GOT3 (cell line): Measurements from ENCODE around the gene FAM222A.

Experiments
- DNase-seq: peaks from one replicate; lab custom pipeline; 2025; ENCODE audit warnings: mixed read lengths; lab: John Stamatoyannopoulos, UW

The FAM222A gene

GRCh38 chr12:109800536-109800935 lies 86.9 kb downstream of the FAM222A start:
- no peak for DNase-seq

- DNase-seq = no peak
Measured at GRCh38 chr12:109802828-109803227, 89.2 kb downstream of the FAM222A start.

DNA sequence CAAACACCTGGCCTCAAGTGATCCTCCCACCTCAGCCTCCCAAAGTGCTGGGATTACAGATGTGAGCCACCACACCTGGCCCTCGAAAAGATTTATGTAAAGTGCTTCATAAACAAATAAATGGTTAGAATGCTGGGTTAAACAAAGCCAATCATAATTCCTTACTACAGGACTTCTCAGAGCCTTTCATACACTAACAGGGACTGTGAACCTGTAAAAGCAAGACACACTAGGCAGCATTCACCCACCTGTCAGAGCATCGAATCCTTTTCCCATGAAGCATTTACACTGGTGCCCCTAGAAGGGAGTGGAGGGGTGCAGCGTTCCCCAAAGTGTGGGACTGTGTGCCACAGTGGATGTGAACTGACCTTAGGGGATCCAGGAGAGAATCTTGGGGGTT lies 90.1 kb downstream of the FAM222A start:
- no peak for DNase-seq

GRCh38 chr12:109804820-109805761 lies 91.5 kb downstream of the FAM222A start:
- DNase-seq = no peak

DNA sequence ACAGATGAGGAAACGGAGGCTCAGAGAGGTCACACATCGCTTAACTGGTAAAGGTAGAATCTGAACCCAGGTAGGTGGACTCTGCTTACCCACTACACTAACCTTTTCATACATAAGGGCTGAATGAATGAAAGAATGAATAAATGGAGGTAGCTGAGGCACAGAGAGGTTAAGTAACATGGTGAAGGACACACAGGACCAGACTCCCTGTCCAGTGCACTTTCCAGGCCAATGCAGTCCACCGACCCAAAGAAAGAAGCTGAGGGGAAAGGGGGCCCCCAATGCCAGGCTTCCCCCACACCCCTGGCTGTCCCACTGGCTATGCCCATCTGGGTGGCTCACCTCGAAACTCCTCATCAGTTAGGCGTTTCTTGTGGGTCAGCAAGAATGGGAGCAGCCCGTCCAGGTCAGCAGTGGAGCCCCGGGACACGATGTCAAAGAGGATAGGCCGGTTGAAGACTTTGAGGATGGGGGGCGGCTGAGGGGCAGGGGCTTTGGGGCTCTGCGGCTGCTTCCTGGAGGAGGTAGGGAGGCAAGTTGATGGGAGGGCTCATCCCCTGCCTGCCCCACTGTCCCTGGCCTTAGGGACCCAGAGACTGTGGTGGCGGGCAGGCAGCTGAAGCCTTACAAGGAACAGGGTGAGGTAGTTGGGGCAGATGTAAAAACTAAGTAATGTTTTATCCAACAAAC lies 94.5 kb downstream of the FAM222A start:
- no peak for DNase-seq

DNA sequence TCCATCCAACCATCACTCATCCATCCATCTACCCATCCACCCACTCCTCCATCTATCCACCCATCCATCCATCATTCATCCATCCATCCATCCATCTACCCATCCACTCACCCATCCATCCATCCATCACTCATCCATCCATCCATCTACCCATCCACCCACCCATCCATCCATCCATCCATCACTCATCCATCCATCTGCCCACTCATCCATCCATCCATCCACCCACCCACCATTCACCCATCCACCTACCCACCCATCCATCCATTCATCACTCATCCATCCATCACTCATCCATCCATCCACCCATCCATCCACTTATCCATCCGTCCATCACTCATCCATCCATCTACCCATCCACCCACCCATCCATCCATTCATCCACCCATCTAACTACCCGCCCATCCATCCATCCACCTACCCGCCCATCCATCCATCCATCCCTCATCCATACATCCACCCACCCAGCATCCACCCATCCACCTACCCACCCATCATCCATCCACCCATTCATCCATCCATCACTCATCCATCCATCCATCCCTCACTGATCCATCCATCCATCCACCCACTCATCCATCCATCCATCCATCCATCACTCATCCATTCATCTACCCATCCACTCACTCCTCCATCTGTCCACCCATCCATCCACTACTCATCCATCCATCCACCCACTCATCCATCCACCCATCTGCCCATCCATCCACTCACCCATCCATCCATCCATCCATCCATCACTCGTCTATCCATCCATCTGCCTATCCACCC lies 95.4 kb downstream of the FAM222A start:
- no peak for DNase-seq

GRCh38 chr12:109810954-109811623 lies 97.5 kb downstream of the FAM222A start:
- no peak for DNase-seq

GRCh38 chr12:109811624-109811995 lies 98.0 kb downstream of the FAM222A start:
- DNase-seq = no peak

DNA sequence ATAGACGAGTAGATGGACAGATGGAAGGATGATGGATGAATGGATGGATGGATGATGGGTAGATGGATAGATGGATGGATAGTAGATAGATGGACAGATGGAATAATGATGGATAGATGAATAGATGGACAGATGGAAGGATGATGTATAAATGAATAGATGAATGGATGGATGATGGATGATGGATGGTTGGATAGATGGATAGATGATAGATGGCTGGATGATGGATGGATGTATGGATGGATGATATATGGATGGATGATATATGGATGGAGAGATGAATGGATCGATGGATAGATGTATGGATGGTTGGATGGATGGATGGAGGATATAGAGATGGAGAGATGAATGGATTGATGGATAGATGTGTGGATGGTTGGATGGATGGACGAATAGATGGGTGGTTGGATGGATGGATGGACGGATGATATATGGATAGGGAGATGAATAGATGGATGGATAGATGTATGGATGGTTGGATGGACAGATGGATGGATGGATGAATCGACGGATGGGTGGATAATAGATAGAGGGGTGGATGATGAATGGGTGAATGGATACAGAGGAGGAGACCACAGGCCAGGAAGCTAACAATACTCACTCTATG lies 100.3 kb downstream of the FAM222A start:
- no peak for DNase-seq

DNA sequence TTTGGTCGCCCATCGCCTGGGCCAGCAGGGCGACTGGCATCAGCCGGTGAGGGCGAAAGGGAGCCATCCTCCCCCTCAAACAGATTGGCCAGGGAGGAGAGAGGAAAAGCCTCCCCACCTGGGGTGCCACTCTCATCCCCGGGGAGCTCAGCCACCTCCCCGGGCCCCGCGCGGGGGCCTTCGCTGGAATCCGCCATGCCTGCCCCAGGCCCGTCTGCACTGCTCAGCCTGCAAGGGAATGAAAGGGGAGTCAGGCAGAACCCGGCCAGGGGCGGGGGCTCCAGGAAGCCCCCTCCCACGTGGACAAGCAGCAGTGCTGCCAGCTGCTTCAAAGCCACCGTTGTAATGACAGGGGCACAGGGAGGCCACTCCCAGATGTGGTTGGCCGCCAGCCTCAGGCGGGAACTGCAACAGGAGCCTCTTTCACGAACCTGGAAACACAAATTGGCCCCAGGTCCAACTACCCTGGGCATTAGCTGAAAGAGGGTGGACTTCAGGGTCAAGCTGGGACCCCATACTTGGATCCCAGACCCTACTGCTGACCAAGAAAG lies 101.0 kb downstream of the FAM222A start:
- DNase-seq = no peak

GRCh38 chr12:109815225-109815624 lies 101.6 kb downstream of the FAM222A start:
- DNase-seq = no peak

- no peak for DNase-seq
Measured at GRCh38 chr12:109815757-109816617, 102.4 kb downstream of the FAM222A start.

GRCh38 chr12:109816870-109817269 lies 103.2 kb downstream of the FAM222A start:
- no peak for DNase-seq

DNA sequence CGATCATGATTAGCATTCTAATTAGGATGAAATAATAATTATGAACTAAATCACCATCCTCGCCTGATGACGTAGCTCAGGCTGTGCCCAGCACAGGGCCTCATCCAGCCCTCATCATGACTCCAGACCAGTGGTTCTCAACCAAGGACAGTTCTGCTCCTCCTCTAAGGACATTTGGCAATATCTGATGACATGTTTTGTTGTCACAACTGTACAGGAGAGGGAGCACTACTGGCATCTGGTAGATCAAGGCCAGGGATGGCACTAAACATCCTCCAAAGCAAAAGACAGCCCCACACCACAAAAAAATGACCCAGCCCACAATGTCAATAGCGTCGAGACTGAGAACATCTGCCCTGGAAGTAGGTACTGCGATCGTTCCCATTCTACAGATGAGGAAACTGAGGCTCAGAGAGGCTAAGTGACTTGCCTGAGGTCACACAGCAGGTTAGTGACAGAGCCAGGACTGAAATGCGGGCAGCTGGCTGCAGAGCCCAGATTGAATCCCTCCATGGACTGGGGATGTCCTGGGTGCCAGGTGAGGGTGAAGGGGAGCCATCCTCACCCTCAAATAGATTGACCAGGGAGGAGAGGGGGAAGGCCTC lies 104.1 kb downstream of the FAM222A start:
- no peak for DNase-seq

GRCh38 chr12:109818253-109818652 lies 104.6 kb downstream of the FAM222A start:
- no peak for DNase-seq

GRCh38 chr12:109818905-109819500 lies 105.4 kb downstream of the FAM222A start:
- DNase-seq = no peak
